Thymus (tissue), 11 donors: ENCODE data around the gene NKTR. TPM values are rescaled to one million over a fixed set of nuclear protein-coding genes. Genes with fewer than 3 reads are reported as not detected.

ENCODE experiments used
- DNase-seq, 9 donors: peaks; one replicate each; pipeline ENCODE4 v3.0.0-alpha.2; 2013; ENCODE audit warnings: low spot score in 9 of 9, low read depth in 6 of 9, missing footprints in 1 of 9
- H3K27ac ChIP-seq, 2 donors: one replicate each; pipeline ENCODE4 v1.5.1; 2013; ENCODE audit warnings: control low read depth in 1 of 2, low read depth in 1 of 2, low read length in 1 of 2, mild to moderate bottlenecking in 1 of 2, moderate library complexity in 1 of 2
- H3K27me3 ChIP-seq, 2 donors: one replicate each; pipeline ENCODE4 v1.5.1; 2013; ENCODE audit warnings: low read length in 1 of 2; ENCODE audit not compliant: control insufficient read depth in 2 of 2, insufficient read depth in 1 of 2
- H3K36me3 ChIP-seq, 2 donors: one replicate each; pipeline ENCODE4 v1.5.1; 2013; ENCODE audit warnings: low read length in 1 of 2, mild to moderate bottlenecking in 1 of 2, moderate library complexity in 1 of 2; ENCODE audit not compliant: control insufficient read depth in 2 of 2, insufficient read depth in 2 of 2
- H3K4me1 ChIP-seq, 2 donors: one replicate each; pipeline ENCODE4 v1.5.1; 2013; ENCODE audit warnings: low read length in 2 of 2; ENCODE audit not compliant: control insufficient read depth in 2 of 2, insufficient read depth in 2 of 2
- H3K4me3 ChIP-seq, 2 donors: one replicate each; pipeline ENCODE4 v1.5.1; 2013; ENCODE audit warnings: low read length in 2 of 2, control low read depth in 1 of 2, mild to moderate bottlenecking in 1 of 2
- H3K9me3 ChIP-seq, 2 donors: one replicate each; pipeline ENCODE4 v1.5.1; 2013; ENCODE audit warnings: low read length in 1 of 2, mild to moderate bottlenecking in 1 of 2; ENCODE audit not compliant: control insufficient read depth in 2 of 2, insufficient read depth in 1 of 2
- WGBS: extraction: QIAGEN DNeasy Blood & Tissue Kit; methylation state at CpG from one replicate; pipeline ENCODE4 v1.1.7; 2013; 5-methylcytosine and 5-hydroxymethylcytosine counted together
- polyA plus RNA-seq: library from polyadenylated mRNA; stranded (reverse); fragments of 200-250 nt; gene quantifications from one replicate; pipeline ENCODE4 v1.2.3, GENCODE V29; 2013
- total RNA-seq: library from RNA; stranded (reverse); fragments of 120-200 nt; gene quantifications from one replicate; pipeline ENCODE4 v1.2.4, GENCODE V29; 2013
- donor health status: healthy.

The NKTR gene
- total and polyA plus RNA-seq, 2 donors = 32.1 to 52.9 TPM

- Histone ChIP-seq H3K27me3 (peaks cover 6 to 33% of the 10 kb centered on the region in 2 donors), H3K4me3 (no peak overlapping the region), H3K4me1 (peaks cover 3 to 17% of the 10 kb centered on the region in 2 donors), H3K9me3 (no peaks in the 10 kb centered on the region), H3K27ac (no peak overlapping the region), H3K36me3 (no peaks in the 10 kb centered on the region)
- 95% methylated on average over 6 of the region's 6 CpGs for WGBS
- no peak for DNase-seq
Measured at GRCh38 chr3:42655980-42656679, 55.6 kb downstream of the NKTR start.

GRCh38 chr3:42656680-42657610 is 56.5 kb downstream of the NKTR start:
- H3K27ac ChIP-seq = no peak overlapping the region

GRCh38 chr3:42657675-42658074 is 57.2 kb downstream of the NKTR start:
- Histone ChIP-seq H3K27me3 (peaks cover 6 to 33% of the 10 kb centered on the region in 2 donors), H3K4me1 (peaks cover 3 to 11% of the 10 kb centered on the region in 2 donors), H3K36me3 (no peaks in the 10 kb centered on the region), H3K4me3 (no peak overlapping the region), H3K27ac (no peak overlapping the region), H3K9me3 (no peaks in the 10 kb centered on the region)
- no peak for DNase-seq
- 95% methylated on average over 4 of the region's 4 CpGs for WGBS

More at GRCh38 chr3:42656680-42657610, 56.5 kb downstream of the NKTR start:
- no peak for DNase-seq
- H3K4me1 ChIP-seq = peaks cover 3 to 17% of the 10 kb centered on the region in 2 donors
- H3K27me3 ChIP-seq = peaks cover 6 to 33% of the 10 kb centered on the region in 2 donors
- H3K9me3 ChIP-seq = no peaks in the 10 kb centered on the region
- no peak overlapping the region for H3K4me3 ChIP-seq
- H3K36me3 ChIP-seq = no peaks in the 10 kb centered on the region
- 97% methylated on average over 9 of the region's 9 CpGs for WGBS

GRCh38 chr3:42658091-42658770 is 57.7 kb downstream of the NKTR start:
- Histone ChIP-seq H3K4me3 (no peak overlapping the region), H3K27me3 (peaks cover 6 to 27% of the 10 kb centered on the region in 2 donors), H3K36me3 (no peaks in the 10 kb centered on the region), H3K4me1 (peaks cover 3 to 5% of the 10 kb centered on the region in 2 donors), H3K9me3 (no peaks in the 10 kb centered on the region), H3K27ac (no peak overlapping the region)
- DNase-seq = no peak
- 97% methylated on average over 34 of the region's 34 CpGs for WGBS

- Histone ChIP-seq H3K36me3 (no peaks in the 10 kb centered on the region), H3K27ac (no peak overlapping the region), H3K4me1 (peaks cover 1 to 3% of the 10 kb centered on the region in 2 donors), H3K27me3 (peaks cover 6 to 21% of the 10 kb centered on the region in 2 donors), H3K9me3 (no peaks in the 10 kb centered on the region), H3K4me3 (no peak overlapping the region)
- WGBS = 91% methylated on average over 22 of the region's 22 CpGs
- DNase-seq = no peak
Measured at GRCh38 chr3:42658771-42659390, 58.4 kb downstream of the NKTR start.

- Histone ChIP-seq H3K36me3 (no peaks in the 10 kb centered on the region), H3K4me3 (no peak overlapping the region)
Measured at GRCh38 chr3:42659451-42660130, 59.1 kb downstream of the NKTR start.

GRCh38 chr3:42660131-42660715 is 59.7 kb downstream of the NKTR start:
- 91% methylated on average over 6 of the region's 6 CpGs for WGBS
- Histone ChIP-seq H3K36me3 (no peaks in the 10 kb centered on the region), H3K4me1 (no peaks in the 10 kb centered on the region), H3K27ac (no peak overlapping the region), H3K4me3 (no peak overlapping the region), H3K27me3 (peaks cover 0 to 11% of the 10 kb centered on the region in 2 donors), H3K9me3 (no peaks in the 10 kb centered on the region)
- no peak for DNase-seq

More at GRCh38 chr3:42659451-42660130, 59.1 kb downstream of the NKTR start:
- H3K27ac ChIP-seq = no peak overlapping the region
- H3K9me3 ChIP-seq = no peaks in the 10 kb centered on the region
- H3K27me3 ChIP-seq = peaks cover 2 to 17% of the 10 kb centered on the region in 2 donors
- no peak for DNase-seq
- WGBS = 96% methylated on average over 25 of the region's 25 CpGs
- H3K4me1 ChIP-seq = peaks cover 0 to under 1% of the 10 kb centered on the region in 2 donors

- Histone ChIP-seq H3K36me3 (no peaks in the 10 kb centered on the region), H3K27me3 (peaks cover 0 to 4% of the 10 kb centered on the region in 2 donors), H3K4me3 (no peak overlapping the region), H3K27ac (no peak overlapping the region), H3K4me1 (no peaks in the 10 kb centered on the region), H3K9me3 (no peaks in the 10 kb centered on the region)
- 95% methylated on average over 4 of the region's 4 CpGs for WGBS
- no peak for DNase-seq
Measured at GRCh38 chr3:42660898-42661297, 60.4 kb downstream of the NKTR start.
